Astrocyte of the spinal cord (primary cell): ENCODE measurements around the gene SLCO2A1.

ENCODE experiments used
- DNase-seq: peaks from one replicate; pipeline ENCODE4 v3.0.0; 2011; ENCODE audit warnings: low read depth, low spot score
- H3K4me3 ChIP-seq: 2 replicates; pipeline ENCODE4 v1.5.1; 2011; ENCODE audit warnings: low read depth, mild to moderate bottlenecking, low read length, moderate library complexity
- in situ Hi-C: cut with HindIII; loops from 2 replicates; pipeline ENCODE4 v1.10.0; 2017; ENCODE audit warnings: low sequenced_read_pairs
- TF ChIP-seq, protein P1 (sequence below): IDR thresholded peaks from 2 replicates; pipeline ENCODE4 v1.5.1; 2012; ENCODE audit warnings: low read depth, mild to moderate bottlenecking, low read length, inconsistent platforms

Gene SLCO2A1

DNA sequence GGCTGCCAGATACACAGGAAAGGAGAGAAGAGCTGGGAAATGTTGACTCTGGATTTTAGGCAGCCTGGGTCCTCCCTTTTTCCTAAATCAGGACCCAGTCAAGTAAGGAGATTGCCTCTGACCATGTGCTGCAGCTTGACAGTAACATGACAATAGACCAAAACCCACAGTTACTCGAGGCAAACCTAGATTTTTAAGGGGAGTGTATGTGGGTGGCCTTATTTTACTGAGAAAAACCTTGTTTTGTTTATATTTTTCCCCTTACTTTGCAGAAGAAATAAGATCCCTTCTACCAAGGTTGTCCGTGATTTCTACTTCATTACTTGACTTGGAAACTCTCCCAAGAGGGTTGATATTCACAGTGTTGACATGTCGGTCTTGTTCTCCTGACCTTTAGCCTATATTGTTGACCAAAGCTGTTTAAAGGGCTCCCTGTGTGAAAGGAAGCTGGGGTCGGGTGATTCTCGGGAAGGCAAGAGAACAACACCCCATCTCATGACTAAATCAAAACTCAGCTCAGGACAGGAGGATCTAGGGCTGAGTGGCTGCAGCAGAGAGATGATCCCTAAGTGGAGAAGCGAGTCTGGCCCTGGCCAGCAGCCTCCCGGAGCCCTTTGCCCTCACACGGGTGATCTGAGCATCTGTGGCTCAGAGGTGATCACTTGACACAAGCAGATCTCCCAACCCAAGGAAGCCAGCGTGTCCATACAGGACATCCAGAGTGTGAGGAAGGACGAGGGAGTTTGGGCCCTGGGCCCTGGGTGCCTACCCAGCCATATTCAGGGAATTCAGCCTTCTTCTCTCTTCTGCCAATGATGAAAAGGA is 31.0 kb upstream of the SLCO2A1 start:
- no peak for DNase-seq
- TF ChIP-seq, protein P1, sequence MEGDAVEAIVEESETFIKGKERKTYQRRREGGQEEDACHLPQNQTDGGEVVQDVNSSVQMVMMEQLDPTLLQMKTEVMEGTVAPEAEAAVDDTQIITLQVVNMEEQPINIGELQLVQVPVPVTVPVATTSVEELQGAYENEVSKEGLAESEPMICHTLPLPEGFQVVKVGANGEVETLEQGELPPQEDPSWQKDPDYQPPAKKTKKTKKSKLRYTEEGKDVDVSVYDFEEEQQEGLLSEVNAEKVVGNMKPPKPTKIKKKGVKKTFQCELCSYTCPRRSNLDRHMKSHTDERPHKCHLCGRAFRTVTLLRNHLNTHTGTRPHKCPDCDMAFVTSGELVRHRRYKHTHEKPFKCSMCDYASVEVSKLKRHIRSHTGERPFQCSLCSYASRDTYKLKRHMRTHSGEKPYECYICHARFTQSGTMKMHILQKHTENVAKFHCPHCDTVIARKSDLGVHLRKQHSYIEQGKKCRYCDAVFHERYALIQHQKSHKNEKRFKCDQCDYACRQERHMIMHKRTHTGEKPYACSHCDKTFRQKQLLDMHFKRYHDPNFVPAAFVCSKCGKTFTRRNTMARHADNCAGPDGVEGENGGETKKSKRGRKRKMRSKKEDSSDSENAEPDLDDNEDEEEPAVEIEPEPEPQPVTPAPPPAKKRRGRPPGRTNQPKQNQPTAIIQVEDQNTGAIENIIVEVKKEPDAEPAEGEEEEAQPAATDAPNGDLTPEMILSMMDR: no peak
- in situ Hi-C loops: no loop called here
- no peak overlapping the region for H3K4me3 ChIP-seq

DNA sequence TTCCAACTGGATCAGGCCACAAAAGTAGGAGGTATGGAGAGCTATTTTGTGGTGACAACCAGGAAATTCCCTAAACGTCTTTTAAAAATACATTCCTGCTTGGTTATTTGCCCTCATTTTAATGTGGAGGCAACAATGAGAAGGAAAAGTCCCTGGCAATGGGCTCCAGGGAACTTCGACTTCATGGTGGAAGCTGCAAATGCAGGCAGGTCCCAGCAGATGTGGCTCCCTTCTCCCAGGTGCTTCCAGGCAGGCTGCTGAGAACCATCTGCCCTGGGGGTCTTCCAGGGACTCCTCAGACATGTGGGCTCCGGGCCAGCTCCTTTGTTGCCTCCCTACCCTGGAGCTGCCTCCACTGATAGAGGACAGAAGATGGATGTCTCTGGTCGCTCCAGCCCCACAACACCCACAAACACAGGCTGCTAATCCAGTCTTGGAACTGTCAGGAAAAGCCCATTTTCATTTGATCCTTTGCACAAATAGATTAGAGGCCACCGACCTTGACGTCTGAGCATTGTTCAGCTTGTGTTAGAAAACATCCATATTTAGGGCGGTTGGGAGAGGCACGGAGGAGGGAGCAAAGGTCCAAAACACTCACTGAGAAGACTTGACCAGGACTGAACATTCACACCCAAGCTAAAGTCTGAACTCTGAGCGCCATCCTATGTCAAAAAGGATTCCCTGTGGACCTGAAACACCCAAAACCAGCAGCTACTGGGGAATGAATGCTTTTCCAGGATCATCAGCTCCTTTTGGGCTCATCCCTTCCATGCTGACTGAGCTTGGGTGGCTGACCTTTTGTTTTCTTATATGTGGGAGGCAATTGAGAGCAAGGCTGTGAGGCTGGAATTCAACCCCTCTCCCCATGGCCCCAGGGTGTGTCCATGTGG is 30.2 kb upstream of the SLCO2A1 start:
- in situ Hi-C loops: no loop called here
- TF ChIP-seq, protein P1: peak; percentile 25
- DNase-seq: peak; percentile 27
- no peak overlapping the region for H3K4me3 ChIP-seq

DNA sequence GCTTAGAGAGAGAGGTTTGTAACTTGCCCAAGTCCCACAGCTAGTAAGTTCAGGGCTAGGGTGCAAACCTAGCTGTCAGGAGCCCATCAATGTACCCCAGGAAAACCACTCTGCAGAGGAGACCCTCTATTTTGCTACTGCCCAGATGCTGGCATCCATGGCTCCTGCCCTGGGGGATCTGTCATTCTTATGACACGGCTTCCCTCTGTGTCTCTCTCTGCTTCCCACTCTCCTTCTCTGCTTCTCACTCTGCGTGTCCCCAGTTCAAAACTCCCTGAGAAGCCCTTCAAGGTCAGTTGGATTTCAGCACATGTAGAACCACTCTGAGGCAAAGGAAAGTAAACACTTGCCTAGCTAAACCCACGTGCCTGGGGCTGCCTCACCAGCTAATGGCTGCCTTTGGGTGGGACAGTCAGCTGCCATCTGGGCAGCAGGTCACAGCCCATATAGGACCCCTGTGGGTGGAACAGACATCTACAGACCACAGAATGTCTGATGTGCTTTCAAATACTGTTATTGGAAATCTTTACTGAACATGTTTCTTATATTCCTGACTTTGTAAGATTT is 29.4 kb upstream of the SLCO2A1 start:
- TF ChIP-seq, protein P1: no peak
- in situ Hi-C loops: no loop called here

DNA sequence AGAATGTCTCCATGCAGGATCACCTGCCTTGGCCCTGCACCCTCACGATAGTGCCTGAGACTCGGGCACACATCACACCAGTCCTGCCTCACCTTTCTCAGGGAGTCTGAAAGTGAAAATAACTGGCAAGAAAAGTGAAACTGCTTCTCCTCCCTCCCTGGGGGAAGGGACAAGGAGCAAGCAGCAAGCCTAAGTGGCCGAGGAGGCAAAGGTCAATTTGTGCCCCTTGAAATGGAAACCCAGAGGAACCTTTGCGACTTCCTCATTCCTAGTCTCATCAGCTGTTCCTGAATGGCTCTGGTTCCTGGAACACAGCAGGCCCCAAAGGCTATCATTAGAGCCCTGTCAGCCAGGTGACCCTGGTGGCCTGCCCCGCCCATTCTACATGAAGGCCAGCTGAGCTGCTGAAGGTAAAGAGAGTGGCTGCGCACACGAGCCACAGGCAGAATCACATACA is 28.0 kb upstream of the SLCO2A1 start:
- no peak for DNase-seq
- H3K4me3 ChIP-seq: no peak overlapping the region
- TF ChIP-seq, protein P1: no peak
- in situ Hi-C loops: no loop called here

More for the DNA sequence above, 29.4 kb upstream of the SLCO2A1 start:
- DNase-seq: no peak
- H3K4me3 ChIP-seq: no peak overlapping the region

- DNase-seq: no peak
- TF ChIP-seq, protein P1: no peak
- in situ Hi-C loops: no loop called here
- no peak overlapping the region for H3K4me3 ChIP-seq
Measured at GRCh38 chr3:134057006-134057653, 27.4 kb upstream of the SLCO2A1 start.

DNA sequence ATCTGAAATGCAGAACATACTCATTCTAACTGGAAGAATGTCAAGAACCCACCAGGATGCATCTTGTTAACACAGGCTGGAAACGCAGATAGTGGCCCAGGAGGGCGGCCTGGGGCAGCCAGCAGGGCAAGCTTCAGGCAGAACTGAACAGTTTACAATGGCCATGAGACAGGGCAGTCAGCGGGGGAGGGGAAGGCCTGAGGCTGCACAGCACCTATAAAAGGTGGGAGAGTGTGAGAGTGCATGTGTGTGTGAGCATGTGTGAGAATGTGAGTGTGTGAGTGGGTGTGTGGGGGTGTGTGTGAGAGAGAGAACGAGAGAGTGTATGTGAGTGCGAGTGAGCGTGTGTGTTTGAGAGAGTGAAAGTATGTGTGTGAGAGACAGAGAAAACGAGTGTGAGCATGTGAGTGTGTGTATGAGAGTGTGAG is 26.8 kb upstream of the SLCO2A1 start:
- no peak overlapping the region for H3K4me3 ChIP-seq
- TF ChIP-seq, protein P1: no peak
- peak; percentile 36 for DNase-seq
- in situ Hi-C loops: no loop called here
